ENCODE results near the gene BMP6.

The BMP6 gene

DNA sequence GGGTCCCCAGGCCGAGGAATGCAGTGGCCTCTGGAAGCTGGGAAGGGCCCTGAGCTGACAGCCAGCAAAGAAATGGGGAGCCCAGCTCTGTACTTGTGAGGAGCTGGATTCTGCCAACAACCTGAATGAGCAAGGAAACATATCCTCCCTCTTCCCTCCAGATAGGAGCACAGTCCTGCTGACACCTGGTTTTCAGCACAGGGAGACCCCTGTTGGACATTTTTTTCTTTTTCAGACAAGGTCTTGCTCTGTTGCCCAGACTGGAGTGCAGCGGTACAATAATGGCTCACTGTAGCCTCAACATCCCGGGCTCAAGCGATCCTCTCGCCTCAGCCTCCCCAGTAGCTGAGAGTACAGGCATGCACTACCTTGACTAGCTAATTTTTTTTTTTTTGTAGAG, 21.5 kb downstream of the BMP6 start:
- DNase-seq (ENCODE audit: low read depth in 2 of 2) = no peak

DNA sequence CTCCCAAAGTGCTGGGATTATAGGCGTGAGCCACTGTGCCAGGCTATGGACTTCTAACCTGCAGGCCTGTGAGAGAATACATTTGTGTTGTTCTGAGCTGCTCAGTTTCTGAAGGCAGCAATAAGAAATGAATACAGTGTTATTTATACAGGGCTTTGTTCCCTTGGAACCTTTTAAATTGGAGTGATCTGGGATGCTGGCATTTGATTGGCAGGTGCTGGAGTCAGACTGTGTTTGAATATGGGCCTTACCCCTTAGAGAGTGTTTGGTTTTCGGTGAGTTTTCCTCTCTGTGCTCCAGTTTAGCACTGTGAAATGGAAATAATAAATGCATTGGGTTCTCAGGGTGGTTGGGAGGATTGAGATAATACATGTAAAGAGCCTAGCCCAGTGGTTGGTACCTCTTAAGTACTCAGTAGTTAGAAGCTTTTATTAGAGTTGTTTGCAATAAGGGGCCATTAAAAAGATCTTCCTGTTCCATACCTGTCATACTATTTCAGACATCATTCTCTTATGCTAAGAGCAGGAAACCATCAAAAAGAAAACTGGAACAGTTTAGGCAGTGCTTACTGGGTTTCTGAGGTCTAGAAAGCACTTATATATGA, 22.1 kb downstream of the BMP6 start:
- DNase-seq (ENCODE audit: low read depth in 2 of 2) = no peak

DNA sequence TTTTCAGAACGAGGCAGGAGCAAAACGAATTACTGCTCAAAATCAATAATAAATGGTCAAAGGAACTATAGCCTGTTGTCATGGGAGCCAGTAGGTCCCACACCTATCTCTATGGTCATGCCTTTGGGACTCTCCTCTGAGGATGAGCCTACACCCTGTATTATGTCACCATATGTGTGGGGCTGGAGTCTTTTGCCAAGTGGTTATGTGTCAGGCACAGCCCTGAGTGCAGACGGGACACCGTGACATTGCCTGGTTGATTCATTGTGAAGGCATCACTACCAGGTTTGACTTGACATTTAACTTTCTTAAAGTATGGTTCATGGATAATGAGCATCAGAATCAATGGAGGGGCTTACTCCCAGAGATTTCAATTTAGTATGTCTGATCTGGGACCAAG, 23.6 kb downstream of the BMP6 start:
- no peak for DNase-seq (ENCODE audit: low read depth in 2 of 2)

DNA sequence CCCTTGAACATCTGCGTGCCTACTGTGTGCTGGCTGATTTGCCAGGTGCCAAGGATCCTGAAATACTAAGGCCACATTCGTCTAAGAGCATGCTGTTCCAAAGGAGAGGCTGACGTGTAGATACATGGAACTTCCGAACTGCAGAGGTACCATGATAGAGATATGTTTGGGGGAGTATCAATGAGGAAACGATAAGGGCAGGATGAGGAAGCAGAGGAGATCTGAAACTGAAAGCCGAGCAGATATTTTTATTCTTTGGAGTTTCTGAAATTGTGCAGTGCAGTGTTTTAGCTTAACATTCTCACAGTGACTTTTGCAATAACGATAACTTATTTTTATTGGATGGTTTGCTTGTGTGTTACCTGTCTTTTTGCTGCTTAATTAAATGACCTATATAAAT, 24.3 kb downstream of the BMP6 start:
- no peak for DNase-seq (ENCODE audit: low read depth in 2 of 2)

DNA sequence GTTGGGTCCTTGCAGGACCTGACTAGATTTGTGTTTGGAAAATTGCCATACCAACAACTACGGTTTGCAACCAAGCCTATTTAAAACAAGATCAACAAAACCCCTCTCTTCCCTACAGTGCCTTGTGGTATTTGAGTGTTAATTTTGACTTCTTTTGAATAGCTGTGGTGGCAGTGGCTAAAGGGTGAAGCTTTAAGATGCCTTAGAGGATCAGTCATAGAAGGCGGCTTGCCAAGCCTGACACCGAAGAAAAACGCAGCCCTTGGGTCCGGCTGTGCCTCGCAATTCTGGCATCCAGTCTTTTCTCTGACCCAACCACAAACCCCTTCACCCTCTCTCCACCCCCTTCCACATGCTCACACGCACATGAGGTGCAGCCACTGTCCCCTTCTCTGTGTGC, 32.6 kb downstream of the BMP6 start:
- DNase-seq (ENCODE audit: low read depth in 2 of 2) = peak; percentile 87 to 88

DNA sequence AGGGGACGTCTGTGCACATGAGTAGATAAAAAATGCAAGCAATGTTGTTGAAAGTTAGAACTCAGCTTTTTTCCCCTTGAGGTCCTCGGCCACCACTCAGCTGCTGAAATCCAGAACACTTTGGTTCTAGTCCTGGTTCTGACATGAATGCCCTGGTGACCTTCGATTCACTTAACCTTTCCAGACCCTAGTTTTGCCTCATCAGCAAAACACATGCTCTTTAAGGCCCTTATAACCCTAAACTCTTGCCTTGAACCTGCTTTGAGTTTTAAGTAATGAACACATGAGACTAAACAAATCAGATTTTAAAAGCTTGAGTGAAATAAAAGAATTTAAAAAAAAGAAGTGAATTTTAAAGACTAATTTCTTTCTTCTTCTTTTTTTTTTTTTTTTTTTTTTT, 33.4 kb downstream of the BMP6 start:
- no peak for DNase-seq (ENCODE audit: low read depth in 2 of 2)

DNA sequence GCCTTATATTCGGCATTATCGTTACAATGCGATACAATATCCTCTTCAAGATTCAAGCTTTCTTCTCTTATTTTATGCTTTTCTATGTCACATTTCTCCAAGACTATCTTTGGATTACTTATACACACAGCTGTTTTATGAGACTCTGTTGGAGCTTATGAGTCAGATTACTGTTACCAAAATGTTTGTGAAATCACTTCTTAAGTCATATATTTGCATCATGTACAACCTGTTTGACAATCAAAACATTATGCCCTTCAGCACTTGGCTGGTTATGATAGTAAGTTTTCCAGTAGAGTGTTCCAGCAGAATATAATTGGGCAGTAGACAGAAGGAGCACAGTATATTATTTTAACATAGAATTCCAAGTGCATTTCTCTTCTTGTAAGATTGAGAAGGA, 35.2 kb downstream of the BMP6 start:
- no peak for DNase-seq (ENCODE audit: low read depth in 2 of 2)

DNA sequence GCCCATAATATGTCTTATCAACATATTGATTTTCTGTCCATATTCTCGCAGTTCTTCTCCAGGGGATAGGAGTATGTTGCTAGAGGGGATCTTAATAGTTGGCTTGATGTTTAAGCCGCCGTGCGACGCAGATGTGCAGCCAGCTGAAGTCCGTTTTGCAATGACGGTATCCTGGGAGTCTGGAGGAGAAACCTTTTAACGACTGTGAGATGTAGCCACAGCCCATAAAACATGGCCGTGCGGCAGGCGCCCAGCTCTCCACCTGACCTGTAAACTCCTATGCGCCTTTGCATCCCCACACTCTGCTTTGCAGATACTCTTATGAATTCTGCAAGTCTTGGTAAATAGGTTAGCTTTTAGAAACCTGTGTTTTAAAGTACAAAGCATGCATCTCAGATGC, 36.9 kb downstream of the BMP6 start:
- DNase-seq (ENCODE audit: low read depth in 2 of 2) = no peak

DNA sequence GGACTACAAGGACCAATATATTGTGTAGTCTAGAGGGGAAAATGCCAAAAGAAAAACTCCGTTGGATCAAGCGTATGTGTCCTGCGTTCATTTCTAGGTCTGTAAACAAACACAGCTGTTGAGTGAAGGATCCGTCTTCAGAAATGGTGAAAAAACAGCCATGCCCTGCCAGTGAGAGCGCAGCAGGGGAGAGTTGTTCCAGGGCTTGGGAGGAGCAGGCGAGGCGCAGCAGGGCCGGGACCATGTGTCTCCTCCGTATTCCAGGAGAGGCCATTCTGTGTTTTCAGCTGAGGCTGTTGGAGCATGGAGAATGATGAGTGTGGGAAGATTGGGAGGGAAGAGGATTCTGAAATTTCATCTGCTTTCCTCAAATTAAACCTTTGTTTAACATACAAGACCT, 38.0 kb downstream of the BMP6 start:
- no peak for DNase-seq (ENCODE audit: low read depth in 2 of 2)

DNA sequence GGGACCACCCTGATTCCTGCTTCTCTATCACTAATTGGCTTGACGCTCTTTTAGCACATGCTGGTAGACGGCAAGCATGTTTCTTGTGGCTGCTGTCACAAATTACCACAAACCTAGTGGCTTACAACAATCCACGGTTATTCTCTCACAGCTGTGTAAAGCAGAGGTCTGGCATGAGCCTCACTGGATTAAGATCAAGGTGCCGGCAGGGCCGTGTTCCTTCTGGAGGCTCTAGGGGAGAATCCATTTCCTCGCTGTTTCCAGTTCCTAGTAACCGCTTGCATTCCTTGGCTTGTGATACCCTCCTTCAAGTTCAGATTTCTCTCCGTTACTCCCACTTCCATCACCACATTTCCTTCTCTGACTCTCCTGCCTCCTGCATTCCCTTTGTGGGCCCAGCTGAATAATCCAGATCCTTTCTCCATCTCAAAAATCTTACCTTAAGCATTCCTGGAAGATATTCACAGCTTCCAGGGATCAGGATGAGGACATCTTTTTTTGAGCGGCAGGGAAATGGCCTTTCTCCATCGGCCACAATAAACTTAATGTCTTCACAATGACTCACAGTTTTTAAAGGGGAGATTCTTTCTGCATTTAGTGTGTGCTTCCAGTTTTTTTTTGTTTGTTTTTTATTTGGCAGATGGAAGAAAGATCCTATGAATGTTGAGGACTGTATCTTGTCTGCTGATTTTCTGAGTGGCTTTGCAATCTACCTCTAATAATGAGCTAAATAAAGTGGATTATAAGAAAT, 39.9 kb downstream of the BMP6 start:
- no peak for DNase-seq (ENCODE audit: low read depth in 2 of 2)

DNA sequence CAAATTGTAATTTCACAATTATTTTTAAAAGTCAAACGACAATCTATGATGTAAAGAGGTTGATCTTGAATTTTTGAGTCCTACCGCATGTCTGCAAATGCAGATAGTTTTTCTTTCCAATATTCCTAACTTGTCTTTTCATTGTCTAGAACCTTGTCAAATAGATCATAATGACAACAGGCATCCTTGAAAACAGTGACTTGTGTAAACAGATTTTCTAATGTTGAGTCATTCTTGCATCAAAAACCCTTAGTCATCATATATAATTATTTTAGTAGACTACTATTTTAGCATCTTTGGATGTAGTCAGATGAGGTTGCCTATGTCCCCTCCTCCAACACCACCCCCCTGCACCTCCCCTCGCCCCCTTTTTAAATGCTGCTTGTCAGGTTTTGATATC, 43.8 kb downstream of the BMP6 start:
- no peak for DNase-seq (ENCODE audit: low read depth in 2 of 2)

DNA sequence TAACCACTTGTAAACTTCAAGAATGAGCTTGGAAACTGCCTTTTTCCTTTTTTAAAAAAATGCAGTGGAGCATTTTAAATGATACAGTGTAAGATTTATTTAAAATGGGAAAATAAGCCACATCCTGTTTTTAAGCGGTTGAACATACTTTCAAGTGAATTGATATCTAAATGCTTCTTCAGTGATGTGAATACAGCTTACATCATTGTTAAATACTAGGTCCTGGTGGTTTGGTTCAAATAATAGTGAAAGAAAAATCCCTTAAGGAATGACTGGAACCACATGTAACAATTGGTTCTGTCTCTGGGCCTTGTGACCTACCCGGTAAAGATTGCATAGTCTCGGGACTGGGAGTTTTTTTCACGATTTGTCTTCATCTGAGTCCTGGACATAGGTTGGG, 44.2 kb downstream of the BMP6 start:
- no peak for DNase-seq (ENCODE audit: low read depth in 2 of 2)

DNA sequence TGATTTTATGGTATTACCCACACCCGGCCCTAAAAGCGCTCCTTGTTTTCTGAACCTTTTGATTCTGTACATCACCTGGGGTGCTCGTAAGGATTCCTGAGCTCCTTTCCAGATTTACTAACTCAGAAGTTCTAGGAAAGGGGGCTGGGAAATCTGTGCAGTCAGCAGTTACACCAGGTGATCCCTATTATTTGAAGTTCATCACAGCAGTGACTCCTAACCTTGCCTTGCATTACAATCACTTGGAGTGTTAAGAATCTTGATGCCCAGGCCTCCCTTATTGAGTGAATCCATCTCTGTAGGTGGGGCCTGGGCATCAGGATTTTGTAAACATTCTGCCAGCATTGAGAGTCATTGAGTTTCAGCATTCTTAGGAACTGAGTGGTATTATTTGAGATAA, 44.7 kb downstream of the BMP6 start:
- no peak for DNase-seq (ENCODE audit: low read depth in 2 of 2)

DNA sequence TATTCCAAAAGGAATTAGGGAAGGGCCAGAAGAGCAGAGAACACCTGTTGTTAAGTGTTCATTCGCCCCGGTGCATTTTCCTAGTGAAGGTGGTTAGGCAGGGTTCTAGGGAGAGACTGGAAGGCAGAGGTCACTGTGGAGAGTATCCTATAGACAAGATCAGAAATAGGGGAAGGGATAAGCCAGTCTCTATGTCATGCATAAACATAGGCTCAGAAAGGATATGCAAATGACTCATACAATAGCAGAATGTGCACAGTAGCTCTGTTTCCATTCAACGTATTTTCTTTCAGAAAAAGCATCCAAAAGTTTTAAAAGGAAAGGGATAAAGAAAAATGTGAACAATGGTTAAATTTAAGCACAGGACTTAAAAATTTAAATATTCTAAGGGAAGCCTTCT, 47.4 kb downstream of the BMP6 start:
- DNase-seq (ENCODE audit: low read depth in 2 of 2) = no peak

DNA sequence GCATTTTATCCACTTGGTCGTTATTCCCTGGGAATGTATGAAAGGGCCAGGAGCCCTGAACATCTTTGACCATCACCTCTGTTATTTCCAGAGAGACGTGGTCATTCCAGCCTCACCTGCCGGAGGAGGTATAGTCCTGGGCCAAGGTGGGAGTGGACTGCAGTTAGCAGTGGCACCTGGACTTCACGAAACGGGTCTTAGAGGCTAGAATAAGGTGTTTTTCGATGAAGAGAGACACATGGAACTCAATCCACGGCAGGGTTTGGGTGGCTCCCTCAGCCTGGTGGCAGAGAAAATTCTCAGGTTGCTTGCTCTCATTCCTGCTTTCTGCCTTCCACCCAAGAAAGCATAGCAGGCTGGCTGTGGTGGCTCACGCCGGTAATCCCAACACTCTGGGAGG, 48.0 kb downstream of the BMP6 start:
- DNase-seq (ENCODE audit: low read depth in 2 of 2) = no peak

DNA sequence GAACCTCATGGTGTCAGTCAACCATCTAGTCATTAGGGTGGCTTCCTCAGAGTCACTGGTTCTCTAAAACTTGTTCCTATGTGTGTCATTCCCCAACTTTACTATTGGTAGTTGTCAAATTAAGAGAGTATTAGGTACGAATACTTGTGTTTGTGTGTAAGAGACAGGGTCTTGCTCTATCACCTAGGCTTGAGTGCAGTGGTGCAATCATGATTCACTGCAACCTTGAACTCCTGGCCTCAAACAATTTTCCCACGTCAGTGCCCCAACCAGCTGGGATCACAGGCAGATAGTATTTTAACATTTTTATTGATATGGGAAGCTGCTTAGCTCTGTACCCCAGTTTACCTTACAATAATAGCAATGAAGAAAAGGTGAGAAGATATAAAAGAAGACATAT, 50.6 kb downstream of the BMP6 start:
- no peak for DNase-seq (ENCODE audit: low read depth in 2 of 2)

DNA sequence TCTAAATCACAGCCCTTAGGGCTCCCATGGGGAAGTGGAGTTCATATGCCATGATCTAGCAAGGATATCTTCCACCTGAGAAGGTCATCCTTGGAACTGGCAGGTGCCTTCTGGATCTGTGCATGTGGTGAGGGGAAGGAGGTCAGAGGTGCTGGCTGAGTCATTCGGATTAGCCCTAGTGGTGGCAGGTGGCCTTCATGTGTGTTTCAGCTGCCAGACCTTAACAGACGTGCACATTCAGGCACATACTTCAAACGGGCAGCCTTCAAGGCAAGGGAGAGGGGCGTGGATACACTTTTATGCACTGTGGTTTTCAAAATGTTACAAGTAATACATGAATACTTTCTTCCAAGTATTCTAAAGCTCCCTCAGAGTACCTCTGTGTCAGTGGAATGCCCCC, 51.2 kb downstream of the BMP6 start:
- no peak for DNase-seq (ENCODE audit: low read depth in 2 of 2)

DNA sequence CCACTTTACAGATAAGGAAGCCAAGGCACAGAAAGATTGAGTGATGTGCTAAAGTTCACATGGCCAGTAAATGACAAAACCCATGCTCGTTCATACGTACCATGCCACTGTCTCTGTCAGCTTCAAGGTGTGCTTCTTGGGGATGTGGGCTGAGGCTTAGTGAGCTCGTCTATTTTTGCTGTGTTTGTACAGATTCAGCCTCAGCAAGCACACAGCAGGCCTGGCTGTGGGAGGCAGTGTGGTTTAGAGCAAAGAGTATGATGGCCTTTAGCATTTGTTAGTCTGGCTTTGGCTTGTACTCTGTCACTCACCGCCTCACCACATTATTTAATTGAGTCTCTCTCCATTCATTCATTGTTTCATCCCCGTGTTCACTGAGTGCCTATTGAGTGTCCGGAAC, 55.3 kb downstream of the BMP6 start:
- DNase-seq (ENCODE audit: low read depth in 2 of 2) = no peak

DNA sequence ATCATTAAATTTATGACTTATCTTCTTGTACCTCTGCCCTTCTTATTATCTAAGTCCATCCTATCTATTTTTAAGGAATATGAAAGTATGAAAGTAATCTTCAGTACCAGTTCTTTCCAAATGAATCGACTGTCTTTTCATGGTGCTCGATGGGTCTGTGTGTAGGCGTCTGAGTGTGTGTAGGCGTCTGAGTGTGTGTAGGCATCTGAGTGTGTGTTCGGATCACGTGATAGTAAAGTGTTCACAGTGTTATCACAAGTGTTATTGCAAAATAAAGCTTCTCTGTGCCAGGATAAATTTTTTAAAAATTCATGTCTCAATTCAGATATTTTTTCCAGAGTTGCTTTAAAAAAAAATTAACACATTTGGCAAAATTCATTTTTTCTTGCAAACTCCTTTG, 58.3 kb downstream of the BMP6 start:
- no peak for DNase-seq (ENCODE audit: low read depth in 2 of 2)

DNA sequence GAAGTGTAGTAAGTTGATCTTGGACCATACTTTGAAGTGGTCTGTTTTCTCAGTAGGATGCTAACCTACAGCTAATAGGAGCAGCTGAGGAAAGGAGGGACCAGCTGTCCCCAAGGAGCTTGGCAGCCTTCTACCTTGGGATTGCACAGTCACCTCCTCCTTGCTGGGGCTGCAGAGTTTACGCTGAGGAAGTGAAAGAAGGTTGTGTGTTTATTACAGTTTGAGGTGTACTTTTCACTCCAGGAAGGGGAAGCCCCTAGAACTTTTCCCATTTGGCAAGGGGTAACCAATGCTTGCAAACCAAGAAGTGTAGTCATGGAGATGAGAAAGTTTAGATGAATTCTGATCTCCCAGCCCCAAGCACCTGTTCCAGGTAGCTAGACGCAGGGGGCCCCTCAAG, 58.8 kb downstream of the BMP6 start:
- DNase-seq (ENCODE audit: low read depth in 2 of 2) = no peak

DNA sequence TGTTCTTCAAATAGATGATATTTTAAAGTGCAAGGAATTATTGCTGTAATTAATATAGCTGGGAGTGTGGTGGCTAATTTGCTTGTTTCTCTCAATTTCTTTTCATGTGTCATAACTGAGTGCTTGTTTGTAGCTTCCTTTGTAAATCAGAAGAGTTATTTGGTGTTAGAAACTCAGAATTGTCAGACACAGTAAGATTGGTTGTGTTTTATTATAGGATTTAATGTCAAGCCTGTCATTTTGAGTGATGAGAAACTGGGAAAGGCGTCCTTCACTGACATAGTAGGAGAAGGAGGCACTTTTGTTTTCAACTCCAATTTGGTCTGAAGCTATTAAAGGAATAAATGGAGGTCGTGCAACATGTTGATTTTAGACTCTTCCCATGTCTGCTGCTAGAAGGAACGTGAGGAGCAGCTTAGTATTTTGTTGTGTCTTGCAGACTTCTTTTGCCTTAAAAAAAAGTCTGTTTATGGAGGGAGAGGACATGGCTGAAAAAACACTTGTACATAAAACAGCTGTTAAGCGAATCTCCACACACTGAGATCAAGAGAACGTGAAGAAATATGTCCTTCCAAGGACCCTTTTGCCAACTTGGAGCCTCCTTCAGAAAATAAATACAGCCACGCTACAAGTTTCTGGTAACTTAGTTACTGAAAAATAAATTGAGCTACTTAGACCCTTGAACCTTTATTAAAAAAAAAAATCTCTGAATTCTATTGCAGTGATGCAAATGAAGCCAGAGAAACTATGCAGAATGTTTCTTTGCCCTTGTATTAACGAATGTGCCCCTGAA, 59.5 kb downstream of the BMP6 start:
- DNase-seq (ENCODE audit: low read depth in 2 of 2) = no peak

DNA sequence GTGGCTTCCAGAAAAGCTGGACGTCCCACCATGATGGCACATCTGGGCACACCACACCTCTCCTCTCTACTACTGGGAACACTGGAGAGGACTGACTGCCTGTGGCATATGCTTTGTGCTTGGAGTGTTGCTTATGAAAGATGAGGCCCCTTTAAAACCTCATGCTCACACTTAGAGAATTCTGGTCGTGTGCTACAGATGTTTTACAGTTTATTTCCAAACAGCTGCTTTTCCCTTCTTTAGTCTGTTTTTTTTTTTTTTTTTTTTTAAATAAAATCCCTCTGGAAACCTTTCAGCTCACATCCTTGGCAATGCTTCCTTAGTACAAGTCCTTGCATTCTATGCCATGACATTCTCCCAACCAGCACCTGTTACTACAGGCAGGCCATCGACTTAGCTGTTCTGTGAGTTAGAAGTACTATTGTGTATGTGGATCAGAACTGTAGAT, 60.3 kb downstream of the BMP6 start:
- DNase-seq (ENCODE audit: low read depth in 2 of 2) = no peak

DNA sequence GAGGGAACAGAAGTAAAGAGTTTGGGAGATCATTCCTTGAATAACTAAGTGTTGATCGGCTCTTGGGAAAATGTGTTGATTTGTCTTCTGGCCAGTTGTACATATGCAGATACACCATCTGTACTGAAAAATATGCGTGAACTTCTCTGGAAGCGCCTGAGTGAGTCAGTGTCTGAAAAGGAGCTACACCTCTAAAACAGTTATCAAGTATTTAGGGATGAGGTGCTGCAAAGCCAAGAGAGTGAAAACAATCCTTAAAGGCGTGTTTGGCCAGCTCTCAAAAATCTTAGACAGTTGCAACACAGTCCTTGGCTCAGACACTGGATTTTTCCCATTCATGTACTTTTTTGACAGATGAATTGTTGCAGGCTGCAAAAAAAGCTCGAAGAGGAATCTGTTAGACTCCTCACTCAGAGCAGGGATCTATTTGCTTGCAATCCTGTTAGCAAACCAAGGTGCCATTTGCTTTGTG, 61.3 kb downstream of the BMP6 start:
- DNase-seq (ENCODE audit: low read depth in 2 of 2) = peak; percentile 89 to 90
